Measurements from ENCODE around the gene ERC2.

Gene ERC2

DNA sequence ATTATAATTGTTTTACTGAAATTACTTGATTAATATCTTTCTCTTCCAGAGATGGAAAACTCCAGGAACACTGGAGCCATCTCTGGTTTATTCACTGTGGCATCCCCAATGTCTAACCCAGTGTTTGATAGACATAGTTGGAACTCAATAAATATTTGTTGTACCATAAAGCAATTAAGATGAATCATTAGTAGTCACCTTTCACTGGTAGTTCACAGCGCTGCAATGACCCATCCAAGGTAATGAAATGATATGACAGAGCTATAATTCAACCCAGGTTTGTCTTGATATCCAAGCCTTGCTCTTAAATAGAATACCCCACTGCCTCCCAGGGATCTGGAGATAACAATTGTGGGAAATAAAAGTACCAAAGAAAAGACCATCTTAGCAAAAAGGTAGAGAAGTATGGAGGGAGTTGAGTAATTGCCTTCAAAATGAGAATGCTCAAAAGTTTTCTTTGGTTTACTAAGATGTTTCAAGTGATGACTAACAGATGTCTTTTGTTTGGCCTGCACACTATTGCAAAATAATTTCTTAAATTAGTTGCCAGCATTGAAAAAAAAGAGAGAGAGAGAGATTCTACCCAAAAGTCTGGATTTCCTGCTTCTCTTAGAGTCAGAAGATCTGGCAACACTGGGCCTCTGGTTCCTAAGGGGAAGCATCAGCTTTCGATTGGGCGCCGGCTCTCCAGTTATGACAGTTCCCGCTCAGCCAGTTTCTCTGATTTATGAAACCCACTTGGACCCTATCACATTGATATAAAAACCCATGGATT, 348.5 kb downstream of the ERC2 start:
- Histone ChIP-seq H3K4ac (ENCODE audit: low read depth, low read length) (no peak overlapping the region), H3K79me1 (ENCODE audit: low read length) (no peaks in the 10 kb centered on the region), H2BK120ac (ENCODE audit: insufficient read depth, low read length, poor library complexity) (no peak overlapping the region), H3K14ac (ENCODE audit: low read length) (no peak overlapping the region), H4K12ac (ENCODE audit: low read depth, low read length) (no peak overlapping the region), H3K9ac (ENCODE audit: low read length) (no peak overlapping the region), H2AK5ac (ENCODE audit: low read length) (no peak overlapping the region), H3K79me2 (ENCODE audit: control insufficient read depth, insufficient read depth, low read length, poor library complexity) (no peaks in the 10 kb centered on the region), H3K4me3 (ENCODE audit: low read depth, low read length) (no peak overlapping the region), H3K36me3 (ENCODE audit: control insufficient read depth in 1 of 2, insufficient read depth in 2 of 2, low read length in 2 of 2) (no peaks in the 10 kb centered on the region), H3K27me3 (ENCODE audit: insufficient read depth, low read length) (no peaks in the 10 kb centered on the region), H3K4me1 (ENCODE audit: control insufficient read depth in 1 of 2, insufficient read depth in 2 of 2, low read length in 2 of 2) (peaks cover 0 to 2% of the 10 kb centered on the region in 2 experiments), H4K91ac (ENCODE audit: low read depth, low read length) (no peak overlapping the region), H3K27ac (ENCODE audit: low read depth, low read length) (no peak overlapping the region), H3K9me3 (ENCODE audit: insufficient read depth, low read depth, low read length) (peaks cover 2% of the 10 kb centered on the region), H3K18ac (ENCODE audit: low read length) (no peak overlapping the region), H2AFZ (ENCODE audit: insufficient read depth, low read length, poor library complexity) (no peak overlapping the region), H2BK12ac (ENCODE audit: low read length) (no peak overlapping the region), H2BK5ac (ENCODE audit: low read depth, low read length, poor library complexity) (no peak overlapping the region), H4K8ac (ENCODE audit: low read depth, low read length) (no peak overlapping the region), H3K4me2 (ENCODE audit: low read length) (no peak overlapping the region), H3K23ac (ENCODE audit: low read length) (no peak overlapping the region)
- DNase-seq: no peak
- no CpG with 5 or more reads among the region's 5 CpGs for WGBS (ENCODE audit: extremely low coverage, insufficient coverage, insufficient read length)

GRCh38 chr3:56118968-56119367, 349.3 kb downstream of the ERC2 start:
- Histone ChIP-seq H3K4me1 (ENCODE audit: control insufficient read depth in 1 of 2, insufficient read depth in 2 of 2, low read length in 2 of 2) (peaks cover 0 to 2% of the 10 kb centered on the region in 2 experiments), H4K91ac (ENCODE audit: low read depth, low read length) (no peak overlapping the region), H3K4me2 (ENCODE audit: low read length) (no peak overlapping the region), H3K79me1 (ENCODE audit: low read length) (no peaks in the 10 kb centered on the region), H3K4ac (ENCODE audit: low read depth, low read length) (no peak overlapping the region), H3K9me3 (ENCODE audit: insufficient read depth, low read depth, low read length) (peaks cover 2% of the 10 kb centered on the region), H3K27ac (ENCODE audit: low read depth, low read length) (no peak overlapping the region), H2BK5ac (ENCODE audit: low read depth, low read length, poor library complexity) (no peak overlapping the region), H3K4me3 (ENCODE audit: low read depth, low read length) (no peak overlapping the region), H3K36me3 (ENCODE audit: control insufficient read depth in 1 of 2, insufficient read depth in 2 of 2, low read length in 2 of 2) (no peaks in the 10 kb centered on the region), H3K14ac (ENCODE audit: low read length) (no peak overlapping the region), H4K12ac (ENCODE audit: low read depth, low read length) (no peak overlapping the region), H2BK12ac (ENCODE audit: low read length) (no peak overlapping the region), H3K23ac (ENCODE audit: low read length) (no peak overlapping the region), H3K18ac (ENCODE audit: low read length) (no peak overlapping the region), H3K79me2 (ENCODE audit: control insufficient read depth, insufficient read depth, low read length, poor library complexity) (no peaks in the 10 kb centered on the region), H3K9ac (ENCODE audit: low read length) (no peak overlapping the region), H2BK120ac (ENCODE audit: insufficient read depth, low read length, poor library complexity) (no peak overlapping the region), H2AFZ (ENCODE audit: insufficient read depth, low read length, poor library complexity) (no peak overlapping the region), H4K8ac (ENCODE audit: low read depth, low read length) (no peak overlapping the region), H3K27me3 (ENCODE audit: insufficient read depth, low read length) (no peaks in the 10 kb centered on the region), H2AK5ac (ENCODE audit: low read length) (no peak overlapping the region)
- no CpG with 5 or more reads among the region's 1 CpG for WGBS (ENCODE audit: extremely low coverage, insufficient coverage, insufficient read length)
- DNase-seq: no peak

GRCh38 chr3:56115698-56116097, 352.6 kb downstream of the ERC2 start:
- DNase-seq: no peak
- Histone ChIP-seq H3K9me3 (ENCODE audit: insufficient read depth, low read depth, low read length) (peaks cover 2% of the 10 kb centered on the region), H3K4ac (ENCODE audit: low read depth, low read length) (no peak overlapping the region), H3K27ac (ENCODE audit: low read depth, low read length) (no peak overlapping the region), H2BK5ac (ENCODE audit: low read depth, low read length, poor library complexity) (no peak overlapping the region), H3K14ac (ENCODE audit: low read length) (no peak overlapping the region), H4K8ac (ENCODE audit: low read depth, low read length) (no peak overlapping the region), H3K4me1 (ENCODE audit: control insufficient read depth in 1 of 2, insufficient read depth in 2 of 2, low read length in 2 of 2) (peaks cover 2 to 3% of the 10 kb centered on the region in 2 experiments), H3K79me1 (ENCODE audit: low read length) (no peaks in the 10 kb centered on the region), H3K27me3 (ENCODE audit: insufficient read depth, low read length) (no peaks in the 10 kb centered on the region), H2BK12ac (ENCODE audit: low read length) (no peak overlapping the region), H3K79me2 (ENCODE audit: control insufficient read depth, insufficient read depth, low read length, poor library complexity) (no peaks in the 10 kb centered on the region), H2BK120ac (ENCODE audit: insufficient read depth, low read length, poor library complexity) (no peak overlapping the region), H2AFZ (ENCODE audit: insufficient read depth, low read length, poor library complexity) (no peak overlapping the region), H4K12ac (ENCODE audit: low read depth, low read length) (no peak overlapping the region), H4K91ac (ENCODE audit: low read depth, low read length) (no peak overlapping the region), H3K9ac (ENCODE audit: low read length) (no peak overlapping the region), H3K18ac (ENCODE audit: low read length) (no peak overlapping the region), H3K4me3 (ENCODE audit: low read depth, low read length) (no peak overlapping the region), H3K4me2 (ENCODE audit: low read length) (no peak overlapping the region), H2AK5ac (ENCODE audit: low read length) (no peak overlapping the region), H3K36me3 (ENCODE audit: control insufficient read depth in 1 of 2, insufficient read depth in 2 of 2, low read length in 2 of 2) (no peaks in the 10 kb centered on the region), H3K23ac (ENCODE audit: low read length) (no peak overlapping the region)
- WGBS (ENCODE audit: extremely low coverage, insufficient coverage, insufficient read length): no CpG with 5 or more reads among the region's 2 CpGs

DNA sequence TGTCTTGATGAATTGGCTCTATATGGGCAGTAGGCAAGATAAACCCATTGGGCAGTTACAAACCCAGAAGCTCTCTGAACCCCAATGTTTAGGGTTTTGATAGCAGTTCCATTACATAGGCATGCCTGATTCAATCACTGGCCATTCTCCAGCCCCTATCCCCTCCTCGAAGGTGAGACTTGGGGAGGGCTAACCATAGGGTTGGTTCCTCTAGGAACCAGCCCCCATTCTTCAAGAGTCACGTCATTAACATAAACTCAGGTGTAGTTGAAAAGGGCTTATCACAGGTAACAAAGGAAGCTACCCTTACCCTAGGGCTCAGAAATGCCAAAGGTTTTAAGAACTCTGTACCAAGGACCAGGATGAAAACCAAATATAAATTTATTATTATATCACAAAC, 353.1 kb downstream of the ERC2 start:
- Histone ChIP-seq H3K9me3 (ENCODE audit: insufficient read depth, low read depth, low read length) (peaks cover 2% of the 10 kb centered on the region), H2AFZ (ENCODE audit: insufficient read depth, low read length, poor library complexity) (no peak overlapping the region), H2BK12ac (ENCODE audit: low read length) (no peak overlapping the region), H3K4me3 (ENCODE audit: low read depth, low read length) (no peak overlapping the region), H3K27ac (ENCODE audit: low read depth, low read length) (no peak overlapping the region), H3K4ac (ENCODE audit: low read depth, low read length) (no peak overlapping the region), H3K27me3 (ENCODE audit: insufficient read depth, low read length) (no peaks in the 10 kb centered on the region), H2BK120ac (ENCODE audit: insufficient read depth, low read length, poor library complexity) (no peak overlapping the region), H3K36me3 (ENCODE audit: control insufficient read depth in 1 of 2, insufficient read depth in 2 of 2, low read length in 2 of 2) (no peaks in the 10 kb centered on the region), H3K18ac (ENCODE audit: low read length) (no peak overlapping the region), H4K91ac (ENCODE audit: low read depth, low read length) (no peak overlapping the region), H3K79me2 (ENCODE audit: control insufficient read depth, insufficient read depth, low read length, poor library complexity) (no peaks in the 10 kb centered on the region), H3K23ac (ENCODE audit: low read length) (no peak overlapping the region), H3K79me1 (ENCODE audit: low read length) (no peaks in the 10 kb centered on the region), H2AK5ac (ENCODE audit: low read length) (no peak overlapping the region), H4K12ac (ENCODE audit: low read depth, low read length) (no peak overlapping the region), H3K4me1 (ENCODE audit: control insufficient read depth in 1 of 2, insufficient read depth in 2 of 2, low read length in 2 of 2) (peaks cover 2 to 3% of the 10 kb centered on the region in 2 experiments), H4K8ac (ENCODE audit: low read depth, low read length) (no peak overlapping the region), H3K4me2 (ENCODE audit: low read length) (no peak overlapping the region), H3K9ac (ENCODE audit: low read length) (no peak overlapping the region), H2BK5ac (ENCODE audit: low read depth, low read length, poor library complexity) (no peak overlapping the region), H3K14ac (ENCODE audit: low read length) (no peak overlapping the region)
- WGBS (ENCODE audit: extremely low coverage, insufficient coverage, insufficient read length): no CpG with 5 or more reads among the region's 2 CpGs
- DNase-seq: no peak
